Measurements from ENCODE around the gene SCTR.
"Not testable (repeated sequence)": the region's sequence is repeated elsewhere in the genome, so short reads cannot be mapped to it uniquely, and the experiment has no call there.

Gene SCTR

GRCh38 chr2:119407430-119408220 lies 116.7 kb downstream of the SCTR start:
- peak; percentile 65 for DNase-seq (ENCODE audit: low spot score)

GRCh38 chr2:119405151-119405550 lies 119.1 kb downstream of the SCTR start:
- DNase-seq (ENCODE audit: low spot score): no peak

GRCh38 chr2:119403618-119404017 lies 120.7 kb downstream of the SCTR start:
- not testable (repeated sequence) for DNase-seq (ENCODE audit: low spot score)

- DNase-seq (ENCODE audit: low spot score): no peak
These were observed 121.4 kb downstream of the SCTR start for GRCh38 chr2:119402645-119403560.

- no peak for DNase-seq (ENCODE audit: low spot score)
These were observed 122.2 kb downstream of the SCTR start for GRCh38 chr2:119402106-119402505.

GRCh38 chr2:119397196-119397595 lies 127.1 kb downstream of the SCTR start:
- no peak for DNase-seq (ENCODE audit: low spot score)

GRCh38 chr2:119393971-119394748 lies 130.1 kb downstream of the SCTR start:
- no peak for DNase-seq (ENCODE audit: low spot score)

Measured in kidney tubule cell (primary cell).